HCT116 (cell line): ENCODE results near the gene OTUD7B. TPM values are rescaled to one million over a fixed set of nuclear protein-coding genes. Genes with fewer than 3 reads are reported as not detected.
"Not testable (repeated sequence)": the region's sequence is repeated elsewhere in the genome, so short reads cannot be mapped to it uniquely, and the experiment has no call there.

Source experiments
- ATAC-seq: fragments of 200-7000 bp; cut with Tn5 transposase; 2 replicates; pipeline ENCODE4 v1.9.1; 2020; ENCODE audit warnings: mild to moderate bottlenecking, moderate library complexity
- BruUV-seq: library from RNA; stranded (reverse); fragments of 400-500 nt; replicated peaks from 2 replicates; lab custom pipeline; 2021; lab: Mats Ljungman, UMichigan
- CTCF ChIA-PET: fragments of 300-600 bp; sonication (Branson Sonifier 250); formaldehyde crosslinking; loops from one replicate; lab custom pipeline; 2021; ENCODE audit warnings: antibody characterized with exemption; lab: Charles Lee
- POLR2A ChIA-PET: fragments of 300-600, 350-600 bp; sonication (Branson Sonifier 250); formaldehyde crosslinking; loops from one replicate; lab custom pipeline; 2021; ENCODE audit warnings: antibody characterized with exemption; lab: Charles Lee
- RAD21 ChIA-PET, 2 experiments: fragments of 300-600 bp; sonication (Branson Sonifier 250); formaldehyde crosslinking; loops; one replicate each; lab custom pipeline; 2023; ENCODE audit warnings: low total read pairs in 2 of 2; ENCODE audit not compliant: uncharacterized antibody in 2 of 2, unreplicated experiment in 2 of 2, low non-redundant PET in 1 of 2; lab: Charles Lee
- DNase-seq: peaks from one replicate; pipeline ENCODE4 v3.0.0-alpha.2; 2010; ENCODE audit warnings: low read depth, low spot score
- H2AFZ ChIP-seq: fragments of 200-600 bp; shearing (Covaris generic), sonication (generic); 2 replicates; pipeline ENCODE4 v1.6.1; 2017; ENCODE audit warnings: low read depth, mixed run types, mixed read lengths, antibody characterized with exemption, low read length; ENCODE audit not compliant: poor library complexity, severe bottlenecking
- H3K27ac ChIP-seq: 2 replicates; pipeline ENCODE4 v1.5.1; 2012; ENCODE audit warnings: low read depth, low read length
- H3K27me3 ChIP-seq: fragments of 200-600 bp; sonication (generic); 2 replicates; pipeline ENCODE4 v1.6.1; 2016; ENCODE audit warnings: mixed run types, low read length, mixed read lengths; ENCODE audit not compliant: insufficient read depth
- H3K36me3 ChIP-seq, 2 experiments: fragments of 200-500 bp in 1 of 2; fragments of 200-600 bp in 1 of 2; sonication (Bioruptor generic) in 1 of 2; sonication (generic) in 1 of 2; 2 replicates each; pipeline versions ENCODE4 v1.5.1 to v1.6.1; 2014 to 2016; ENCODE audit warnings: low read length in 2 of 2, inconsistent platforms in 1 of 2, mixed read lengths in 1 of 2, mixed run types in 1 of 2; ENCODE audit not compliant: insufficient read depth in 2 of 2, control insufficient read depth in 1 of 2
- H3K4me1 ChIP-seq, 2 experiments: fragments of 200-600 bp in 1 of 2; sonication (generic) in 1 of 2; 2 replicates each; pipeline versions ENCODE4 v1.5.1 to v1.6.1; 2012 to 2017; ENCODE audit warnings: low read length in 2 of 2, inconsistent platforms in 1 of 2, mild to moderate bottlenecking in 1 of 2, mixed read lengths in 1 of 2, mixed run types in 1 of 2, moderate library complexity in 1 of 2; ENCODE audit not compliant: insufficient read depth in 2 of 2, control insufficient read depth in 1 of 2
- H3K4me2 ChIP-seq: fragments of 200-600 bp; sonication (generic); 2 replicates; pipeline ENCODE4 v1.6.1; 2017; ENCODE audit warnings: mixed run types, low read length, mixed read lengths
- H3K4me3 ChIP-seq, 2 experiments: fragments of 200-600 bp in 1 of 2; sonication (generic) in 1 of 2; replicated peaks in 1 of 2; 2 replicates each; pipeline ENCODE4 v1.5.1; 2011 to 2016; ENCODE audit warnings: low read length in 2 of 2, control low read depth in 1 of 2, low read depth in 1 of 2, mild to moderate bottlenecking in 1 of 2, mixed read lengths in 1 of 2, mixed run types in 1 of 2
- H3K79me2 ChIP-seq: fragments of 200-600 bp; sonication (generic); 2 replicates; pipeline ENCODE4 v1.6.1; 2017; ENCODE audit warnings: mild to moderate bottlenecking, mixed run types, low read length, moderate library complexity, mixed read lengths; ENCODE audit not compliant: insufficient read depth
- H3K9ac ChIP-seq: fragments of 200-600 bp; sonication (generic); 2 replicates; pipeline ENCODE4 v1.6.1; 2016; ENCODE audit warnings: low read length, mixed read lengths
- H3K9me2 ChIP-seq: fragments of 200-600 bp; sonication (generic), shearing (Covaris generic); 2 replicates; pipeline ENCODE4 v1.6.1; 2017; ENCODE audit warnings: mixed run types, mild to moderate bottlenecking, moderate library complexity; ENCODE audit not compliant: insufficient read depth
- H3K9me3 ChIP-seq, 2 experiments: fragments of 200-500 bp in 1 of 2; fragments of 200-600 bp in 1 of 2; sonication (Bioruptor generic) in 1 of 2; sonication (generic) in 1 of 2; 2 replicates each; pipeline ENCODE4 v1.6.1; 2014 to 2017; ENCODE audit warnings: low read length in 2 of 2, mixed read lengths in 2 of 2, inconsistent platforms in 1 of 2, low read depth in 1 of 2, mild to moderate bottlenecking in 1 of 2, mixed run types in 1 of 2, moderate library complexity in 1 of 2; ENCODE audit not compliant: control insufficient read depth in 1 of 2, insufficient read depth in 1 of 2
- H4K20me1 ChIP-seq: fragments of 200-600 bp; sonication (generic), shearing (Covaris generic); 2 replicates; pipeline ENCODE4 v1.6.1; 2017; ENCODE audit warnings: mixed run types, mild to moderate bottlenecking, moderate library complexity; ENCODE audit not compliant: insufficient read depth
- CBX3 ChIP-seq: IDR thresholded peaks from 2 replicates; pipeline ENCODE4 v1.6.1; 2012; ENCODE audit warnings: low read depth
- EZH2 ChIP-seq: fragments of 200-600 bp; sonication (generic); IDR thresholded peaks from 2 replicates; pipeline ENCODE4 v1.6.1; 2017; ENCODE audit warnings: antibody characterized with exemption, mixed run types
- EZH2phosphoT487 ChIP-seq: fragments of 200-600 bp; IDR thresholded peaks from 2 replicates; pipeline ENCODE4 v1.6.1; 2018; ENCODE audit warnings: antibody characterized with exemption, borderline replicate concordance
- POLR2A ChIP-seq: IDR thresholded peaks from 2 replicates; pipeline ENCODE4 v1.7.0; 2011; ENCODE audit warnings: borderline replicate concordance; ENCODE audit not compliant: insufficient read depth, insufficient read length; ENCODE audit errors: extremely low read depth
- POLR2AphosphoS5 ChIP-seq: IDR thresholded peaks from 2 replicates; pipeline ENCODE4 v1.6.1; 2011; ENCODE audit warnings: mild to moderate bottlenecking, low read depth, low read length, moderate library complexity
- RAD21 ChIP-seq: IDR thresholded peaks from 2 replicates; pipeline ENCODE4 v1.6.1; 2012; ENCODE audit warnings: low read depth, mild to moderate bottlenecking
- SIN3A ChIP-seq: IDR thresholded peaks from 2 replicates; pipeline ENCODE4 v1.6.1; 2012; ENCODE audit warnings: low read depth
- ZNF274 ChIP-seq: fragments of 200-500 bp; sonication (Bioruptor generic); IDR thresholded peaks from 2 replicates; pipeline ENCODE4 v1.6.1; 2014; ENCODE audit warnings: mild to moderate bottlenecking, low read depth, low read length, inconsistent platforms
- intact Hi-C: fragments of 100-400 bp; cut with micrococcal nuclease; formaldehyde crosslinking; loops from 2 replicates; pipeline ENCODE4 v1.10.0; 2022
- total RNA-seq: library from RNA; stranded (reverse); gene quantifications from one replicate; pipeline ENCODE4 v1.2.1, GENCODE V29; 2021; ENCODE audit not compliant: unreplicated experiment
- TF ChIP-seq, protein P1 (sequence below): IDR thresholded peaks from 2 replicates; pipeline ENCODE4 v1.6.1; 2012
- TF ChIP-seq, protein P2 (sequence below): IDR thresholded peaks from 2 replicates; pipeline ENCODE4 v1.6.1; 2012
- TF ChIP-seq, protein P3 (sequence below): IDR thresholded peaks from 2 replicates; pipeline ENCODE4 v1.6.1; 2012; ENCODE audit warnings: low read depth
- TF ChIP-seq, protein P4 (sequence below): IDR thresholded peaks from 2 replicates; pipeline ENCODE4 v1.6.1; 2011; ENCODE audit warnings: mild to moderate bottlenecking, low read length, moderate library complexity; ENCODE audit not compliant: insufficient replicate concordance; ENCODE audit errors: extremely low read depth

The OTUD7B gene
- total RNA-seq, 1 experiment from 2014 or later = 23.7 TPM

DNA sequence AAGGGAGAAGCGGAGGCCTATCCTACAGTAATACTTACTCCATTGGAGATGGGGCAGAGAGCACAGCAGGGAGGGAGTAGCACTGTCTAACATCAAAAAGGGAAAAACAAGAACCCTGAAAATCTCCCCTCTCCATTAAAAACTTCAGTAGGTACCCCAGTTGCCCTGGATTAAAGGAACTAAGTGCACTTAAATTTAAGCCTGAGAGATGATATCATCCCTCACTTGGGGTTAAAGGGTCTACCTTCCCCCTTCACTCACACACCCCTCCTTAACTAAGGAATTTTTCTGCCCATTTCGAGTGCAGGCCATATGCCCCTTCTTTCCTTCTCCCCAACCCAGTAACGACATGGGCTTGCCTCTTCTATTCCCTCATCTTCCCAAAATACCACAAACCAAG is 70.1 kb downstream of the OTUD7B start:
- BruUV-seq = no TSS peak
- Histone ChIP-seq H3K9me2 (no peaks in the 10 kb centered on the region), H4K20me1 (no peaks in the 10 kb centered on the region), H3K27me3 (no peaks in the 10 kb centered on the region), H3K4me2 (peak overlapping the region; percentile 90)
- POLR2A ChIA-PET = interaction anchor here (1.4 to 4.2 kb wide), 3 partner anchors 12 to 70 kb away, joined by 4 to 23 read pairs (median 11); partner anchors contain the start of gene OTUD7B
- TF ChIP-seq, protein P1, sequence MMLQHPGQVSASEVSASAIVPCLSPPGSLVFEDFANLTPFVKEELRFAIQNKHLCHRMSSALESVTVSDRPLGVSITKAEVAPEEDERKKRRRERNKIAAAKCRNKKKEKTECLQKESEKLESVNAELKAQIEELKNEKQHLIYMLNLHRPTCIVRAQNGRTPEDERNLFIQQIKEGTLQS = no peak
- TF ChIP-seq POLR2A (no peak), RAD21 (no peak), EZH2 (no peak), CBX3 (no peak), POLR2AphosphoS5 (no peak), ZNF274 (no peak), SIN3A (no peak), EZH2phosphoT487 (no peak)
- TF ChIP-seq, protein P2, sequence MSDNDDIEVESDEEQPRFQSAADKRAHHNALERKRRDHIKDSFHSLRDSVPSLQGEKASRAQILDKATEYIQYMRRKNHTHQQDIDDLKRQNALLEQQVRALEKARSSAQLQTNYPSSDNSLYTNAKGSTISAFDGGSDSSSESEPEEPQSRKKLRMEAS = no peak
- TF ChIP-seq, protein P3, sequence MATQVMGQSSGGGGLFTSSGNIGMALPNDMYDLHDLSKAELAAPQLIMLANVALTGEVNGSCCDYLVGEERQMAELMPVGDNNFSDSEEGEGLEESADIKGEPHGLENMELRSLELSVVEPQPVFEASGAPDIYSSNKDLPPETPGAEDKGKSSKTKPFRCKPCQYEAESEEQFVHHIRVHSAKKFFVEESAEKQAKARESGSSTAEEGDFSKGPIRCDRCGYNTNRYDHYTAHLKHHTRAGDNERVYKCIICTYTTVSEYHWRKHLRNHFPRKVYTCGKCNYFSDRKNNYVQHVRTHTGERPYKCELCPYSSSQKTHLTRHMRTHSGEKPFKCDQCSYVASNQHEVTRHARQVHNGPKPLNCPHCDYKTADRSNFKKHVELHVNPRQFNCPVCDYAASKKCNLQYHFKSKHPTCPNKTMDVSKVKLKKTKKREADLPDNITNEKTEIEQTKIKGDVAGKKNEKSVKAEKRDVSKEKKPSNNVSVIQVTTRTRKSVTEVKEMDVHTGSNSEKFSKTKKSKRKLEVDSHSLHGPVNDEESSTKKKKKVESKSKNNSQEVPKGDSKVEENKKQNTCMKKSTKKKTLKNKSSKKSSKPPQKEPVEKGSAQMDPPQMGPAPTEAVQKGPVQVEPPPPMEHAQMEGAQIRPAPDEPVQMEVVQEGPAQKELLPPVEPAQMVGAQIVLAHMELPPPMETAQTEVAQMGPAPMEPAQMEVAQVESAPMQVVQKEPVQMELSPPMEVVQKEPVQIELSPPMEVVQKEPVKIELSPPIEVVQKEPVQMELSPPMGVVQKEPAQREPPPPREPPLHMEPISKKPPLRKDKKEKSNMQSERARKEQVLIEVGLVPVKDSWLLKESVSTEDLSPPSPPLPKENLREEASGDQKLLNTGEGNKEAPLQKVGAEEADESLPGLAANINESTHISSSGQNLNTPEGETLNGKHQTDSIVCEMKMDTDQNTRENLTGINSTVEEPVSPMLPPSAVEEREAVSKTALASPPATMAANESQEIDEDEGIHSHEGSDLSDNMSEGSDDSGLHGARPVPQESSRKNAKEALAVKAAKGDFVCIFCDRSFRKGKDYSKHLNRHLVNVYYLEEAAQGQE = no peak
- TF ChIP-seq, protein P4, sequence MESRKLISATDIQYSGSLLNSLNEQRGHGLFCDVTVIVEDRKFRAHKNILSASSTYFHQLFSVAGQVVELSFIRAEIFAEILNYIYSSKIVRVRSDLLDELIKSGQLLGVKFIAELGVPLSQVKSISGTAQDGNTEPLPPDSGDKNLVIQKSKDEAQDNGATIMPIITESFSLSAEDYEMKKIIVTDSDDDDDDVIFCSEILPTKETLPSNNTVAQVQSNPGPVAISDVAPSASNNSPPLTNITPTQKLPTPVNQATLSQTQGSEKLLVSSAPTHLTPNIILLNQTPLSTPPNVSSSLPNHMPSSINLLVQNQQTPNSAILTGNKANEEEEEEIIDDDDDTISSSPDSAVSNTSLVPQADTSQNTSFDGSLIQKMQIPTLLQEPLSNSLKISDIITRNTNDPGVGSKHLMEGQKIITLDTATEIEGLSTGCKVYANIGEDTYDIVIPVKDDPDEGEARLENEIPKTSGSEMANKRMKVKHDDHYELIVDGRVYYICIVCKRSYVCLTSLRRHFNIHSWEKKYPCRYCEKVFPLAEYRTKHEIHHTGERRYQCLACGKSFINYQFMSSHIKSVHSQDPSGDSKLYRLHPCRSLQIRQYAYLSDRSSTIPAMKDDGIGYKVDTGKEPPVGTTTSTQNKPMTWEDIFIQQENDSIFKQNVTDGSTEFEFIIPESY = no peak
- TF ChIP-seq, all 23 proteins: peak for 0
- no peak overlapping the region for H3K4me3 ChIP-seq
- no peak for DNase-seq
- peaks cover 4 to 5% of the 10 kb centered on the region in 2 experiments; a peak in 2 of 4 replicates for H3K36me3 ChIP-seq
- H3K4me1 ChIP-seq = peaks cover 39 to 66% of the 10 kb centered on the region in 2 experiments
- ChIA-PET CTCF (interaction anchor here (1.1 to 1.4 kb wide), 2 partner anchors 22 to 53 kb away, joined by 4 read pairs; a partner anchor contains a TSS), RAD21 (no interaction called here)
- H3K9me3 ChIP-seq = no peaks in the 10 kb centered on the region
- no peak for ATAC-seq
- no peak overlapping the region for H2AFZ ChIP-seq
- H3K9ac ChIP-seq = peak overlapping the region; percentile 67
- no peaks in the 10 kb centered on the region for H3K79me2 ChIP-seq
- peak overlapping the region; percentile 89 for H3K27ac ChIP-seq
- intact Hi-C loops = no loop called here

DNA sequence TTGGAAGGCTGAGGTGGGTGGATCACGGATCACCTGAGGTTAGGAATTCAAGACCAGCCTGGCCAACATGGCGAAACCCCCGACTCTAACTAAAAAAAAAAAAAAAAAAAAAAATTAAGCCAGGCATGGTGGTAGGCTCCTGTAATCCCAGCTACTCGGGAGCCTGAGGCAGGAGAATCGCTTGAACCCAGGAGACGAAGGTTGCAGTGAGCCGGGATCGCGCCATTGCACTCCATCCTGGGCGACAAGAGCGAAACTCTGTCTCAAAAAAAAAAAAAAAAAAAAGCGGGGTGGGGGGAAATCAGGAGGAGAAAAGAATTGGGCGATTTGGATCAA is 71.9 kb downstream of the OTUD7B start:
- H3K4me2 ChIP-seq = peak overlapping the region; percentile 90
- DNase-seq, H3K9me3 ChIP-seq, H3K36me3 ChIP-seq, RAD21 ChIA-PET, ATAC-seq, H3K9me2 ChIP-seq, H4K20me1 ChIP-seq, H3K79me2 ChIP-seq, H2AFZ ChIP-seq, H3K27me3 ChIP-seq: not testable (repeated sequence)
- BruUV-seq = TSS peak; percentile 46
- POLR2A ChIA-PET = interaction anchor here (0.7 to 4.2 kb wide), 5 partner anchors 9 to 72 kb away, joined by 3 to 43 read pairs (median 4); partner anchors contain the start of gene OTUD7B
- peak overlapping the region; percentile 67 for H3K9ac ChIP-seq
- CTCF ChIA-PET = interaction anchor here (0.9 to 1.2 kb wide), 2 partner anchors 112 to 227 kb away, joined by 4 read pairs; no protein-coding TSS in a partner anchor
- peaks cover 39 to 66% of the 10 kb centered on the region in 2 experiments for H3K4me1 ChIP-seq
- peak overlapping the region; percentile 89 for H3K27ac ChIP-seq
- H3K4me3 ChIP-seq = peak overlapping the region; percentile 45 to 64
- intact Hi-C loops = loop anchor here (5.0 kb wide), 1 partner anchor 74 kb away; the partner anchor contains the start of gene OTUD7B
